Measurements from ENCODE around the gene FAM200C.

DNA sequence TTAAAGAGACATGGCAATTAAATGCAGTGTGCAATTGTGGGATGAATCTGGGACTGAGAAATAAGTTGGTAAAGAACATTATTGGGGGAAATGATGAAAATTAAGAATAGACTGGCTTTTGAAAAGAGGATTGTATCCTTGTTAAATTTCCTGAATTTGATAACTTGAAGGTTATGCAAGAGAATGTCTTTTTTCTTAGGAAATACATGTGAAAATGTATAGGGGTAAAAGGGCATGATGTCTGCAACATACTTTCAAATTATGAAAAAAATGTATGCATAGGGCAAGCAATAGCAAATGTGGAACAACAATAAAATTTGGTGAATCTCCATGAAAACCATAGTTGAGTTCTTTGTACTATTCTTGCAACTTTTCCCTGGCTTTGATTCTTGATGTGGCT is 45.9 kb upstream of the FAM200C start:
- TF ChIP-seq, protein P1, sequence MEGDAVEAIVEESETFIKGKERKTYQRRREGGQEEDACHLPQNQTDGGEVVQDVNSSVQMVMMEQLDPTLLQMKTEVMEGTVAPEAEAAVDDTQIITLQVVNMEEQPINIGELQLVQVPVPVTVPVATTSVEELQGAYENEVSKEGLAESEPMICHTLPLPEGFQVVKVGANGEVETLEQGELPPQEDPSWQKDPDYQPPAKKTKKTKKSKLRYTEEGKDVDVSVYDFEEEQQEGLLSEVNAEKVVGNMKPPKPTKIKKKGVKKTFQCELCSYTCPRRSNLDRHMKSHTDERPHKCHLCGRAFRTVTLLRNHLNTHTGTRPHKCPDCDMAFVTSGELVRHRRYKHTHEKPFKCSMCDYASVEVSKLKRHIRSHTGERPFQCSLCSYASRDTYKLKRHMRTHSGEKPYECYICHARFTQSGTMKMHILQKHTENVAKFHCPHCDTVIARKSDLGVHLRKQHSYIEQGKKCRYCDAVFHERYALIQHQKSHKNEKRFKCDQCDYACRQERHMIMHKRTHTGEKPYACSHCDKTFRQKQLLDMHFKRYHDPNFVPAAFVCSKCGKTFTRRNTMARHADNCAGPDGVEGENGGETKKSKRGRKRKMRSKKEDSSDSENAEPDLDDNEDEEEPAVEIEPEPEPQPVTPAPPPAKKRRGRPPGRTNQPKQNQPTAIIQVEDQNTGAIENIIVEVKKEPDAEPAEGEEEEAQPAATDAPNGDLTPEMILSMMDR (IDR thresholded peaks at IDR 0.05) = no peak
- no peak for TF ChIP-seq POLR2A (IDR thresholded peaks at IDR 0.05)
- no peak for TF ChIP-seq EP300 (IDR thresholded peaks at IDR 0.05)

Data from ovary (tissue), 3 donors.